Ovary (tissue), 3 donors: ENCODE results near the gene PLA2G2D.

Experiments
- POLR2A ChIP-seq: fragments of 450-650 bp; IDR thresholded peaks from one replicate; pipeline ENCODE4 v1.6.1; 2017; ENCODE audit warnings: antibody characterized with exemption, mild to moderate bottlenecking, moderate library complexity
- TF ChIP-seq, protein P1 (sequence below), 3 donors: fragments of 450-650 bp in 2 of 3; fragments of 200-600 bp in 1 of 3; IDR thresholded peaks; one replicate each; pipeline versions ENCODE4 v1.5.1 to v1.8.0; 2016 to 2022; ENCODE audit warnings: antibody characterized with exemption in 3 of 3, mild to moderate bottlenecking in 1 of 3
- donor health status: DM: no; HTN: no; CAD: no.

DNA sequence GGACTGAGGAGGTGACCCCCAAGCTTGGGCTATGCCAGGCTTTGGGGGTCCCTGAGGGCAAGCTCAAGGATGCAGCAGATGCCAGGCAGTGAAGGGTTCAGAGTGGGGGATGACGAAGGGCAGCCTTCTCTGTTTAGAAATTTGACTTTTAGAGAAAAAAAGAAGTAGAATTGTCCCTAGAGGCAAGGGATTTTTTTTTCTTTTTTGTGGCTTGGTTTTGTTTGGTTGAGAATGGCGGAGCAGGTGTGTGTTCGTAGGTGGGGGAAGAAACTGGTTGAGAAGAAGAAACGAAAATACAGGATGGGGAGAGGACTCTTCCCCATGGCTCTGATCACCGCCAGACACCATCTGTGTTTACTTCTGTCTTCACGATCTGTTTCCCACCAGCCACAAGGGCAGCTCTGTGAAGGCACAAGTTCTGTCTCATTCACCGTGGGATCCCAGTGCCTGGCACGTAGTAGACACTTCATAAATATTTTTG, 41.1 kb downstream of the PLA2G2D start:
- TF ChIP-seq, protein P1, sequence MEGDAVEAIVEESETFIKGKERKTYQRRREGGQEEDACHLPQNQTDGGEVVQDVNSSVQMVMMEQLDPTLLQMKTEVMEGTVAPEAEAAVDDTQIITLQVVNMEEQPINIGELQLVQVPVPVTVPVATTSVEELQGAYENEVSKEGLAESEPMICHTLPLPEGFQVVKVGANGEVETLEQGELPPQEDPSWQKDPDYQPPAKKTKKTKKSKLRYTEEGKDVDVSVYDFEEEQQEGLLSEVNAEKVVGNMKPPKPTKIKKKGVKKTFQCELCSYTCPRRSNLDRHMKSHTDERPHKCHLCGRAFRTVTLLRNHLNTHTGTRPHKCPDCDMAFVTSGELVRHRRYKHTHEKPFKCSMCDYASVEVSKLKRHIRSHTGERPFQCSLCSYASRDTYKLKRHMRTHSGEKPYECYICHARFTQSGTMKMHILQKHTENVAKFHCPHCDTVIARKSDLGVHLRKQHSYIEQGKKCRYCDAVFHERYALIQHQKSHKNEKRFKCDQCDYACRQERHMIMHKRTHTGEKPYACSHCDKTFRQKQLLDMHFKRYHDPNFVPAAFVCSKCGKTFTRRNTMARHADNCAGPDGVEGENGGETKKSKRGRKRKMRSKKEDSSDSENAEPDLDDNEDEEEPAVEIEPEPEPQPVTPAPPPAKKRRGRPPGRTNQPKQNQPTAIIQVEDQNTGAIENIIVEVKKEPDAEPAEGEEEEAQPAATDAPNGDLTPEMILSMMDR (IDR thresholded peaks at IDR 0.05): no peak
- TF ChIP-seq POLR2A: no peak
